Astrocyte of the cerebellum (primary cell): ENCODE measurements around the gene CEP72.
"Not testable (repeated sequence)": the region's sequence is repeated elsewhere in the genome, so short reads cannot be mapped to it uniquely, and the experiment has no call there.

Experiments used
- DNase-seq: peaks from one replicate; pipeline ENCODE4 v3.0.0-alpha.2; 2011; ENCODE audit warnings: low read depth
- H3K4me3 ChIP-seq: 2 replicates; pipeline ENCODE4 v1.5.1; 2011; ENCODE audit warnings: mild to moderate bottlenecking, low read depth, low read length, moderate library complexity
- CTCF ChIP-seq: IDR thresholded peaks from 2 replicates; pipeline ENCODE4 v1.5.1; 2012; ENCODE audit warnings: low read length, low read depth, moderate library complexity, mild to moderate bottlenecking; ENCODE audit errors: missing control alignments
- in situ Hi-C: cut with HindIII; loops from 2 replicates; pipeline ENCODE4 v1.10.0; 2017; ENCODE audit warnings: low sequenced_read_pairs

The CEP72 gene

GRCh38 chr5:674630-675011 lies 62.5 kb downstream of the CEP72 start:
- in situ Hi-C loops: loop anchor here (5.0 kb wide), 1 partner anchor 37 kb away; no protein-coding TSS in a partner anchor

GRCh38 chr5:675111-675870 lies 63.2 kb downstream of the CEP72 start:
- in situ Hi-C loops: no loop called here
- no peak overlapping the region for H3K4me3 ChIP-seq
- DNase-seq: no peak
- TF ChIP-seq CTCF: no peak

More at GRCh38 chr5:674630-675011, 62.5 kb downstream of the CEP72 start:
- no peak overlapping the region for H3K4me3 ChIP-seq
- DNase-seq: no peak
- no peak for TF ChIP-seq CTCF

GRCh38 chr5:675871-676698 lies 63.9 kb downstream of the CEP72 start:
- H3K4me3 ChIP-seq: no peak overlapping the region
- DNase-seq: no peak
- in situ Hi-C loops: no loop called here
- no peak for TF ChIP-seq CTCF

GRCh38 chr5:676699-677076 lies 64.5 kb downstream of the CEP72 start:
- in situ Hi-C loops: no loop called here
- no peak overlapping the region for H3K4me3 ChIP-seq
- DNase-seq: no peak
- no peak for TF ChIP-seq CTCF

GRCh38 chr5:677131-678101 lies 65.3 kb downstream of the CEP72 start:
- no peak for DNase-seq
- H3K4me3 ChIP-seq: no peak overlapping the region
- in situ Hi-C loops: no loop called here
- TF ChIP-seq CTCF: no peak

- DNase-seq, H3K4me3 ChIP-seq, in situ Hi-C loops: not testable (repeated sequence)
Observed at GRCh38 chr5:678521-678920, 66.4 kb downstream of the CEP72 start.

GRCh38 chr5:679166-679895 lies 67.2 kb downstream of the CEP72 start:
- DNase-seq, H3K4me3 ChIP-seq, in situ Hi-C loops: not testable (repeated sequence)

GRCh38 chr5:680118-680795 lies 68.1 kb downstream of the CEP72 start:
- in situ Hi-C loops, DNase-seq, H3K4me3 ChIP-seq: not testable (repeated sequence)

GRCh38 chr5:680836-681235 lies 68.7 kb downstream of the CEP72 start:
- in situ Hi-C loops: not testable (repeated sequence)

More at GRCh38 chr5:680836-681235, 68.7 kb downstream of the CEP72 start:
- DNase-seq, H3K4me3 ChIP-seq: not testable (repeated sequence)
